Loucy (cell line): Measurements from ENCODE around the gene PCBP3.

Experiments used
- EZH2phosphoT487 ChIP-seq: fragments of 200-600 bp; IDR thresholded peaks from 2 replicates; pipeline ENCODE4 v1.6.1; 2018; ENCODE audit warnings: antibody characterized with exemption, mild to moderate bottlenecking, moderate library complexity, borderline replicate concordance
- TF ChIP-seq, protein P1 (sequence below): fragments of 200-600 bp; sonication (generic); conservative IDR thresholded peaks from 2 replicates; pipeline ENCODE4 v1.5.1; 2014; ENCODE audit warnings: mild to moderate bottlenecking, antibody characterized with exemption, low read length

DNA sequence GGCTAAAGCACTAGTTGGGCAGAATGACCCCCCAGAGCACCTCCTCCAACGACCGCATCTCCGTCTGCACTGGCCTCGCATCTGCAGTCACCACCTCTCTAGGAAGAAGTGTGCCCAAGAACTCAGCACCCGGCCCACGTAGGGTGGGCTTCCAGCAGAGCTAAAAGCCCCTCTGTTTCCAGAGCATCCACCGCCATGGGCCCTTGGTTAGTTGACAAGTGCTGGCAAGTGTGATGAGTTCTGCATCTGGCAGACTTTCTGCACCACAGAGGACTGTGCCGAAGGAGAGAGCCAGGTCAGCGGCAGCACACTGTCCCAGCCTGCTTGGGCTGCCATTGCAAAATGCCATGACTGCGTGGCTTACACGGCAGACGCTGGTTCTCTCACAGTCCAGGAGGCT lies 261.7 kb downstream of the PCBP3 start:
- TF ChIP-seq, protein P1, sequence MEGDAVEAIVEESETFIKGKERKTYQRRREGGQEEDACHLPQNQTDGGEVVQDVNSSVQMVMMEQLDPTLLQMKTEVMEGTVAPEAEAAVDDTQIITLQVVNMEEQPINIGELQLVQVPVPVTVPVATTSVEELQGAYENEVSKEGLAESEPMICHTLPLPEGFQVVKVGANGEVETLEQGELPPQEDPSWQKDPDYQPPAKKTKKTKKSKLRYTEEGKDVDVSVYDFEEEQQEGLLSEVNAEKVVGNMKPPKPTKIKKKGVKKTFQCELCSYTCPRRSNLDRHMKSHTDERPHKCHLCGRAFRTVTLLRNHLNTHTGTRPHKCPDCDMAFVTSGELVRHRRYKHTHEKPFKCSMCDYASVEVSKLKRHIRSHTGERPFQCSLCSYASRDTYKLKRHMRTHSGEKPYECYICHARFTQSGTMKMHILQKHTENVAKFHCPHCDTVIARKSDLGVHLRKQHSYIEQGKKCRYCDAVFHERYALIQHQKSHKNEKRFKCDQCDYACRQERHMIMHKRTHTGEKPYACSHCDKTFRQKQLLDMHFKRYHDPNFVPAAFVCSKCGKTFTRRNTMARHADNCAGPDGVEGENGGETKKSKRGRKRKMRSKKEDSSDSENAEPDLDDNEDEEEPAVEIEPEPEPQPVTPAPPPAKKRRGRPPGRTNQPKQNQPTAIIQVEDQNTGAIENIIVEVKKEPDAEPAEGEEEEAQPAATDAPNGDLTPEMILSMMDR: no peak
- no peak for TF ChIP-seq EZH2phosphoT487
